Stimulated activated effector memory CD8-positive, alpha-beta T cell treated with anti-CD3 and anti-CD28 coated beads, Interleukin-12 subunit alpha, Interleukin-12 subunit beta, amount 100 ng/mL, for 72 hours (primary cell): Measurements from ENCODE around the gene APBB1.
A peak's percentile ranks its signal among the peaks of the same experiment; 100 is the strongest.

Experiments used
- ATAC-seq: fragments of 150-1000 bp; cut with Tn5 transposase; 2 replicates; pipeline ENCODE4 v1.10.0; 2021
- DNase-seq, 2 donors: peaks; one replicate each; pipeline ENCODE4 v3.0.0; 2021 to 2022; ENCODE audit warnings: low spot score in 2 of 2
- H3K27ac Mint-ChIP-seq: one replicate; pipeline ENCODE4 v1.8.0; 2022; ENCODE audit warnings: mild to moderate bottlenecking, mixed read lengths
- H3K36me3 Mint-ChIP-seq: one replicate; pipeline ENCODE4 v1.8.0; 2022; ENCODE audit warnings: mild to moderate bottlenecking, mixed read lengths
- H3K4me1 Mint-ChIP-seq: one replicate; pipeline ENCODE4 v1.8.0; 2022; ENCODE audit warnings: mixed read lengths
- H3K4me3 Mint-ChIP-seq: one replicate; pipeline ENCODE4 v1.8.0; 2022; ENCODE audit warnings: mild to moderate bottlenecking, mixed read lengths
- H3K9me3 Mint-ChIP-seq: one replicate; pipeline ENCODE4 v1.8.0; 2022; ENCODE audit warnings: mixed read lengths

The APBB1 gene

GRCh38 chr11:6354651-6355485, 64.0 kb downstream of the APBB1 start:
- ATAC-seq (no peak), DNase-seq (no peak)
- no peak overlapping the region for H3K27ac Mint-ChIP-seq
- no peaks in the 10 kb centered on the region for H3K36me3 Mint-ChIP-seq
- H3K4me3 Mint-ChIP-seq, result no peak overlapping the region
- no peaks in the 10 kb centered on the region for H3K9me3 Mint-ChIP-seq
- H3K4me1 Mint-ChIP-seq, result peaks cover 46% of the 10 kb centered on the region

- H3K36me3 Mint-ChIP-seq, result no peaks in the 10 kb centered on the region
- peaks cover 46% of the 10 kb centered on the region for H3K4me1 Mint-ChIP-seq
- H3K9me3 Mint-ChIP-seq, result no peaks in the 10 kb centered on the region
- no peak overlapping the region for H3K27ac Mint-ChIP-seq
- ATAC-seq (no peak), DNase-seq (peak; percentile 47 to 80)
- no peak overlapping the region for H3K4me3 Mint-ChIP-seq
Measured at GRCh38 chr11:6353367-6353987, 65.4 kb downstream of the APBB1 start.

DNA sequence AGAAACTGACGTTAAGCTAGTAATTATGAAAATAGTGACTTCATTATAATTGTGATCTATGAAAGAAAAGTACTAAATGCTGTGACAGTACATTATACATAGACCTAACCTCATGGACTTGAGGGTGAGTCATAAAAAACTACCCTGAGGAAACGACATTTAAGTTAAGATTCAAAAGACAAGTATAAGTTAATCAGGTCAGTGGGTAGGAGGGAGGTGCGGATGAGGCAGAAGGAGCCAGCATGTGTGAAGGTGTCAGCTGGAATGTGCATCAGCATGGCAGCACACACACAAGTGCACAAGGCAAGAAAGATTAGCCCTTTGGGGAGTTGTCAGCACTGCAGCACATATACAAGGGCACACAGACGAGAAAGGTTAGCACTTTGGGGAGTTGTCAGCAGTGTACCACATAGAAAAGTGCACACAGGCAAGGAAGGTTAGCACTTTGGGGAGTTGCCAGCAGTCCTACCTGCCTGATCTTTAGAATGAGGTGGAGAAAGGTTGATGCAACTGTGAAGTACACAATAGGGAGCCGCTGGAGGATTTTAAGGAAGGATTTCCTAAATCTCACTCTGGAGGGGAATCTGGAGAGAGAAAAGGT, 67.0 kb downstream of the APBB1 start:
- peak; percentile 98 for ATAC-seq
- peak overlapping the region; percentile 17 for H3K4me3 Mint-ChIP-seq
- H3K4me1 Mint-ChIP-seq, result peaks cover 31% of the 10 kb centered on the region
- no peak for DNase-seq
- H3K9me3 Mint-ChIP-seq, result no peaks in the 10 kb centered on the region
- H3K36me3 Mint-ChIP-seq, result no peaks in the 10 kb centered on the region
- peak overlapping the region; percentile 46 for H3K27ac Mint-ChIP-seq

DNA sequence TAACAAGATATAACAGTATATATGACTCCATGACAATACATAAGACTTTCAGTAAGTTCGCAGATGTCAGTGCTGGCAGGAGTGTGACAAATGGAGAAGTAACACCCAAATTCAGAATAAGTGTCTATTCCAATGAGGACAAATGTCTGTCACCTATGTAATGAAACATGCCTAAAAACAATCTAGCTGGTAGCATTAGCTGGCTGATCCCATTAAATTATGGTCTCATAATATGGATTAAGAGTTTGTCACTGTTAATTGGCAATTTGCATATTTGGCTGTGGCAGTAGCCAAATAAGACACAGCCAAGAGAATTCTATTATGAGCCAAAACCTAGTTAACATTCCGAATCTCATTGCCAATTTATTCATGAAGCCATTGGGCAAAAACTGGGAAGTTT, 68.4 kb downstream of the APBB1 start:
- DNase-seq (no peak), ATAC-seq (no peak)
- no peaks in the 10 kb centered on the region for H3K9me3 Mint-ChIP-seq
- H3K27ac Mint-ChIP-seq, result no peak overlapping the region
- H3K4me1 Mint-ChIP-seq, result peaks cover 23% of the 10 kb centered on the region
- no peak overlapping the region for H3K4me3 Mint-ChIP-seq
- H3K36me3 Mint-ChIP-seq, result no peaks in the 10 kb centered on the region

DNA sequence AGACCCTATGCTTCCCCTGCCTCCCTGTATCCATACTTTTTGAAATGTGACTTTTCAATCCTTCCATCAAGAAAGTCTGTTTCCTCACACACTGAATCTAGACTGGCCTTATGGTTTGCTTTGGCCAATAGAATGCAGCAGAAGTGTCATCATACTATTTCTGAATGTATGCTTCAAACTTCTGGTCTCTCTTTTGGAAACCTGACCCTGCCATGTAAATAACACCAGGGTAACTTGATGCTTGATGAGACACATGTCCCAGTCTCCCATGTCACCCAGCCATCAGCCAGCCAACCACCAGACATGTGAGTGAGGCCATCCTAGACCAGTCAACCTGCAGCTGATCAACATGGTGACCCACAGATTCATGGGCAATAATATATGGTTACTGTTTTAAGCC, 68.9 kb downstream of the APBB1 start:
- H3K36me3 Mint-ChIP-seq, result no peaks in the 10 kb centered on the region
- H3K9me3 Mint-ChIP-seq, result no peaks in the 10 kb centered on the region
- peaks cover 23% of the 10 kb centered on the region for H3K4me1 Mint-ChIP-seq
- DNase-seq (no peak), ATAC-seq (no peak)
- H3K27ac Mint-ChIP-seq, result no peak overlapping the region
- no peak overlapping the region for H3K4me3 Mint-ChIP-seq

DNA sequence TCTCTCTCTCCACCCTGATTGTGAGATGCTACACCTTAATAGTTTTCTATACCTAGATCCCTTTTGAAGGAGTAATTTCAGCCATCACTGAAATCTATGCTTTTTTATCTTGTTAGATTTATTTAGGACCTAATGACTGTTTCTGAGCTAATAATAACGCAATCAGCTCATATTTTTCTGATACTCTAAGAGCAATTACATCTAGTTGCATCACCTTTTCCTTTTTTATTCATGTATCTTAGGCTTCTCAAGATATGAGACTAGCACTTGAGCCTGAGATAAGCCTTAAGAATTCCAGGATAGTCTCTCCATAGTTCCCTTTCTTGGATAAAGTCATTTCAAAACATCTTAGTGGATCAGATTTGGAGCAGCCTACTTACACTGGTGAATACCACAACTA, 73.5 kb downstream of the APBB1 start:
- Mint-ChIP-seq H3K36me3 (no peaks in the 10 kb centered on the region), H3K4me1 (no peaks in the 10 kb centered on the region), H3K4me3 (no peak overlapping the region), H3K9me3 (no peaks in the 10 kb centered on the region), H3K27ac (no peak overlapping the region)
- no peak for DNase-seq
- no peak for ATAC-seq
